Measurements from ENCODE around the gene ADAM15.
A peak's percentile ranks its signal among the peaks of the same experiment; 100 is the strongest.

ADAM15 gene

GRCh38 chr1:155071701-155072100 is 20.6 kb downstream of the ADAM15 start:
- Histone ChIP-seq H3K4me1 (ENCODE audit: insufficient read depth, low read length, poor library complexity, severe bottlenecking) (peaks cover 55% of the 10 kb centered on the region), H3K9me3 (ENCODE audit: insufficient read depth, low read depth, low read length) (no peaks in the 10 kb centered on the region), H3K27me3 (ENCODE audit: insufficient read depth, low read length, poor library complexity, severe bottlenecking) (no peaks in the 10 kb centered on the region), H3K79me2 (ENCODE audit: insufficient read depth, low read length) (peaks cover 3% of the 10 kb centered on the region; the same call in 1 of the 2 replicates), H3K4me2 (ENCODE audit: low read depth, low read length, poor library complexity, severe bottlenecking) (no peak overlapping the region), H3K4me3 (ENCODE audit: low read length, poor library complexity, severe bottlenecking) (no peak overlapping the region), H2AFZ (ENCODE audit: low read length) (no peak overlapping the region), H4K20me1 (ENCODE audit: insufficient read depth, low read length, poor library complexity, severe bottlenecking) (no peaks in the 10 kb centered on the region), H3K36me3 (ENCODE audit: insufficient read depth, low read length) (no peaks in the 10 kb centered on the region), H3F3A (ENCODE audit: low read depth) (no peaks in the 10 kb centered on the region), H3K9ac (ENCODE audit: low read depth, low read length, poor library complexity, severe bottlenecking) (no peak overlapping the region), H3K9me2 (replicated peaks; ENCODE audit: low read depth, low read length) (no peaks in the 10 kb centered on the region)
- no peak for TF ChIP-seq EZH2phosphoT487 (IDR thresholded peaks at IDR 0.05; ENCODE audit: borderline replicate concordance)
- TF ChIP-seq CTCF (conservative IDR thresholded peaks at IDR 0.05; ENCODE audit: low read length), result no peak

- H3K4me1 ChIP-seq (ENCODE audit: insufficient read depth, low read length, poor library complexity, severe bottlenecking), result peaks cover 61% of the 10 kb centered on the region
- no peaks in the 10 kb centered on the region for H3K79me2 ChIP-seq (ENCODE audit: insufficient read depth, low read length)
- H3K27me3 ChIP-seq (ENCODE audit: insufficient read depth, low read length, poor library complexity, severe bottlenecking), result no peaks in the 10 kb centered on the region
- H3K36me3 ChIP-seq (ENCODE audit: insufficient read depth, low read length), result no peaks in the 10 kb centered on the region
- H3K9me3 ChIP-seq (ENCODE audit: insufficient read depth, low read depth, low read length), result no peaks in the 10 kb centered on the region
- H3K9ac ChIP-seq (ENCODE audit: low read depth, low read length, poor library complexity, severe bottlenecking), result peak overlapping the region; percentile 45
- no peak overlapping the region for H3K4me2 ChIP-seq (ENCODE audit: low read depth, low read length, poor library complexity, severe bottlenecking)
- no peak for TF ChIP-seq EZH2phosphoT487 (IDR thresholded peaks at IDR 0.05; ENCODE audit: borderline replicate concordance)
- no peak for TF ChIP-seq CTCF (conservative IDR thresholded peaks at IDR 0.05; ENCODE audit: low read length)
- no peaks in the 10 kb centered on the region for H3K9me2 ChIP-seq (replicated peaks; ENCODE audit: low read depth, low read length)
- no peaks in the 10 kb centered on the region for H3F3A ChIP-seq (ENCODE audit: low read depth)
- H2AFZ ChIP-seq (ENCODE audit: low read length), result no peak overlapping the region
- no peaks in the 10 kb centered on the region for H4K20me1 ChIP-seq (ENCODE audit: insufficient read depth, low read length, poor library complexity, severe bottlenecking)
- H3K4me3 ChIP-seq (ENCODE audit: low read length, poor library complexity, severe bottlenecking), result no peak overlapping the region
These were observed 21.6 kb downstream of the ADAM15 start for GRCh38 chr1:155072531-155073289.

- peak overlapping the region; percentile 45 for H3K9ac ChIP-seq (ENCODE audit: low read depth, low read length, poor library complexity, severe bottlenecking)
- no peaks in the 10 kb centered on the region for H3K9me2 ChIP-seq (replicated peaks; ENCODE audit: low read depth, low read length)
- peak overlapping the region; percentile 59 for H3K4me2 ChIP-seq (ENCODE audit: low read depth, low read length, poor library complexity, severe bottlenecking)
These were observed 22.5 kb downstream of the ADAM15 start for GRCh38 chr1:155073377-155074242.

More at GRCh38 chr1:155073377-155074242, 22.5 kb downstream of the ADAM15 start:
- Histone ChIP-seq H3K4me1 (ENCODE audit: insufficient read depth, low read length, poor library complexity, severe bottlenecking) (peaks cover 65% of the 10 kb centered on the region), H3K36me3 (ENCODE audit: insufficient read depth, low read length) (no peaks in the 10 kb centered on the region), H4K20me1 (ENCODE audit: insufficient read depth, low read length, poor library complexity, severe bottlenecking) (no peaks in the 10 kb centered on the region), H3K79me2 (ENCODE audit: insufficient read depth, low read length) (no peaks in the 10 kb centered on the region), H3F3A (ENCODE audit: low read depth) (no peaks in the 10 kb centered on the region), H3K4me3 (ENCODE audit: low read length, poor library complexity, severe bottlenecking) (peak overlapping the region; percentile 15), H3K27me3 (ENCODE audit: insufficient read depth, low read length, poor library complexity, severe bottlenecking) (no peaks in the 10 kb centered on the region), H3K9me3 (ENCODE audit: insufficient read depth, low read depth, low read length) (no peaks in the 10 kb centered on the region), H2AFZ (ENCODE audit: low read length) (no peak overlapping the region)
- TF ChIP-seq EZH2phosphoT487 (IDR thresholded peaks at IDR 0.05; ENCODE audit: borderline replicate concordance), result no peak
- no peak for TF ChIP-seq CTCF (conservative IDR thresholded peaks at IDR 0.05; ENCODE audit: low read length)

All from Loucy (cell line).